M059J (cell line): ENCODE data around the gene HOXB6. TPM values are rescaled to one million over a fixed set of nuclear protein-coding genes. Genes with fewer than 3 reads are reported as not detected.

ENCODE experiments used
- DNase-seq: peaks from one replicate; pipeline ENCODE4 v3.0.0-alpha.2; 2012; ENCODE audit warnings: low read depth
- total RNA-seq: library from RNA; depleted of rRNA; stranded (reverse); fragments of >200 nt; shearing (Covaris generic); gene quantifications from 2 replicates; pipeline ENCODE4 v1.2.3, GENCODE V29; 2014

HOXB6 gene
- total RNA-seq, 1 experiment from 2014 or later = 9.4 TPM

DNA sequence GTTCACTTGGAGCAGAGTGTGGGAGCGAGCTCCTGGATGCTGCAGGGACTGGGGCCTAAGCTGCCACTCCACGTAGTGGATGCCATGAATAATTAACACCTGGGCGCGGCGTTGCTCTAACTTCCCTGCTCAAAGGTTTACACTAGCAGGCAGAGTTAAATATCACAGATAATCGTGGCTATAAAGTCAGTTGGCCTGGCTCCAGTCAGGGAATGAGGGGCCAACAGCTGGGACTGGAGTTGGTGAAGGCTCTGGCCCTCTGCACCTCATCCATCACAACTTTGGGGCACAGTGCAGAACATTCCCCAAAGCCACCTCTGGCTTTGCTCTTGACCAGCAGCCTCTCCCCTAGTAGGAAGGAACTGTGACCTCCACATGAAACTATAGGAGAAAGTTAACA lies 37.6 kb downstream of the HOXB6 start:
- DNase-seq = no peak

DNA sequence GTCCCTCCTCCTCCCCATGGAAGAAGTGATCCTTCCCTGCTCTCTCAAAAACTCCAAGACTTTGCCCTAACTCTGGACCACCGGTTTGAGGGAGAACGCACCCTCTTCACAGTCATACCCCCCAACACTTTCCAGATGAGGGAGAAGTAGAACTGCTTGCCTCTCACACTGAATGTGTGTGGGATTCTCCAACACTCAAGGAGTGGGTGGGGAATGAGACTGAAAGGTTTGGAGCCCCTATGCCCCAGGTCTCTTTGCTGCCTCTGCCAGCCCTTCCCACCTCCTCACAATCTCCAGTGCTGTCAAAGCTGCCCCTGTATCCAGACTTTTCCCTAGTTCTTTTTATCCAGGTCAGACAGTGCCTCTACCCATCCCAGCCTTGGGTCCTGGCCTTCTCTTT lies 38.1 kb downstream of the HOXB6 start:
- DNase-seq = no peak

DNA sequence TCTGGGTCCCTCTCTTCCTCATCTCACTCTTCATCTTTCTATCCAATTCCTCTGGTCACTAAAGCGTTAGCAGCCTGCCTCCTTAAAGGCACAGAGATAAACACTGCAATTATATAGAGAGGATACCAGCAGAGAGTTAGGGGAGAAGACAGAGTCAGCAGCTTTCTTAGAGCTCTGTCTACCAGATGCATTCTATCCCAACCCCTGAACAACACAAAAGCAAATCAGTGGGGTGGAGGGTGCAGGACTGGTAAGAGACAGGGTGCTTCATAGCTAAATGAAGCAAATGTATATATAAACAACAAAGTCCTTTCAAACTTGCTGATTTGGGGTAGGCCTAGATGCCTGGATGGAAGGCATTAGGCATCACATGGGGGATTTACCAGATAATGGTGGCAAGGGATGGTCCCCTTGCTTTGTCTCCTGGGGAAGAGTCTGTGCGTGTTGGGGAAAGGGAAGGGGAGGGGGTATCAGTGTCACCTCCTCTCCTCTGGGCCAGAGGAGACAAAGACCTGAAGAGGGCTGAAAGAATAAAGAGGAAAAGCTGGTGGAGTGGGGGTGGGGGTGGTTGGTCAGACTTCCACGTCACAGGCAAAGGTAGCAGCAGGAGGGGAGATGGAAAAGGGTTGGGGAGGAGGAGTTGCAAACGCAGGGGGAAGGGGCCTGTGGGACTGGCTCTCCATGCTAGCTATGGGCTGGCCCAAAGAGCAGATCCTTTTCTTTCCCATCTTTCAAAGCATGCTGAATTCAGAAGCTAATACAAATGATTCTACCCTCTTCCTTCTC lies 38.7 kb downstream of the HOXB6 start:
- DNase-seq = no peak

DNA sequence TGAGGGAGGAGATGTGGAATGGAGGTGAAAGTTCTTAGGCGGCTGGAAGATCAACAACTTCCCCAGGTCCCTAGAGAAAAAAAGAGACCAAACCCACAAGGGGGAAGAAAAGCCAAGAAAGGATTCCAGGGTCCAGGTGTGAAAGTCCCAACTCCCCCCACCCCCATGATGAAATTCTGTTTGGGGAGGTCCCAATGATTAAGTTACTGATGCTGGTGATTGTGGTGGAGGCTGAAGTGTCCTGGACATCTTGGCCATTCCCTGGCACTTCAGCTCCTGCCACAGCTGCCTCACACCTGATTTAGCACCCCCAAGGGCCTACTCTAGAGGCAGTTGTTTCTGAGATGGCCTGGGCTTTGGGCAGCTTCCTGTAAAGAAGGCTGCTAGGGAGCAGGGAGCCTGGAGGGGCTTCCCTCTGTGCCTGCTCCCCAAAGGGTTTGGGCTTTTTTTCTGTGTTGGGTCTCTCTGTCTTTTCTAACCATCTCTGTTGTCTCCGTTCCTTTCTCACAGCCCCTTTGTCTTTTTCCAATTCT lies 39.7 kb downstream of the HOXB6 start:
- no peak for DNase-seq

DNA sequence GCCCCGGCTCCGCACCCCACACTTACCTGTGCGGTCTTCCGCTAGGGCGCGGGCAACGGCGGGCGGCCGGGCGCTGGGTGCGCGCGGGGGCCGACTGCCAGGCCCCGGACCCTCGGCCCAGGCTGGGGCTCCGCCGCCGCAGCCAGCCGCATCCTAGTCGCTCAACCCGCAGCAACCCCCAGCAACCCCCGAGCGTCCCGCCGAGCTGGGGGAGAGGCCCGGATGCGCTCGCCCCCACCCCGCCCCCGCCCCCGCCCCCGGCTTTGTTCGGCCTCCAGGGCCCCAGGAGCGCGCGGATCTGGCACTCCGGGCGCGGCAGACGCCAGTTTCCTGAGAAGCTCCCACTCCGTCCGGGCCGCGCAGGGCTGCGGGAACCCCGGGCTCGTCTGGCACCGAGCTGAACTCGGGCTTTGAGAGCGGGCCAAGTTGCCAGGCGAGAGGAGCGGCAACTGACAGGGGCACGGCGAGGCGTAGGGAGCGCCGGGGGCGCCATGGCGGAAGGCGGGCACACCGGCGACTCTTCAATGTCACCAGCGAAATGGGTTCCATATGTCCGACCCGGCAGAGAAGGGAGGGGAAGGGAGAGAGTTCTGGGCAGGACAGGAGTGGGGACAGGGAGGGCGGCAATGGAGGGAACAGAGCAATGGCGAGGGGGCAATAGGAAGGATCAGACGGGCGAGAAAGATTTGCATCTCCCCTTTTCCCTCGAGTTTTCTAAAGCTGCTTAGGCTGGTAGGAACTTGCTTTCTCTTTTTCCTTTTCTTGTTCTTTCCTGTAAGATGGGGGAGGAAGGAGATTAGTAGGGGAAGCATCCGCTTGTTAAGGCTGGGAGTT lies 40.4 kb downstream of the HOXB6 start:
- no peak for DNase-seq

DNA sequence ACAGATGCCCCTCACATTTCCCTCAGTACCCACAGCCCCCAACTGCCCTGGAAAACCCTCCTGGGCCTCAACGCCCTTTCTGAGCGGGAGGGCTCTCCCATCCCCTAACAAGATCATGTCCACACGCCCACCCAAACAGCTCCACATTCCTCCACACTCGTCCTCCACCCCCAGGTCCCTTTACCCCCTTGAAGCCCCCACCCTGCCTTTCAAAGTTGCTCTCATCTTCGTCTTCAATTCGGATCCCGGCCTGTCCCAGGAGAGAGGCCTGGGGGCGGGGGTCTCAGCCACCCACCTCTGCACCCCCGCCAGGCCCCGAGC lies 41.0 kb downstream of the HOXB6 start:
- DNase-seq = no peak

DNA sequence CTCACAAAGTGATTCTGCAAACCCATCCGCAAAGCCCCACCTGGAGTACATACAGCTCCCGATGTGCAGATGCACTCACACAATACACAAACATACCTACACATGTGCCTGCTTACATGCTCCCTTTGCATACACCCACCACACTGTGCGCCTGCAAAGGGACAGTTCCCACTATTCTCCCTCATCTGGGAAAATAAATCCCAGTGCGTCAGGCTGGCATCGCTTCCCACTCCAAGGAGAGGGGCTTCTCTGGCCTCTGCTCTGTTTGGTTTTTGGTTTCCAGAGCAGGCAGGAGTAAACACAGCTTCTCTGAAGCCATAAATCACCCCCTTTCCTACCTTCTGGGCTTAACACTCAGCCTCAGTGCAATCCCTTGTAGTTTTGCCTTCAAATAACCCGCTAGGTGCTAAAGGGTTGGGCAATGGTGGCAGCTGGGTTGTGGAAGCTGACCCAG lies 41.4 kb downstream of the HOXB6 start:
- peak; percentile 66 for DNase-seq

DNA sequence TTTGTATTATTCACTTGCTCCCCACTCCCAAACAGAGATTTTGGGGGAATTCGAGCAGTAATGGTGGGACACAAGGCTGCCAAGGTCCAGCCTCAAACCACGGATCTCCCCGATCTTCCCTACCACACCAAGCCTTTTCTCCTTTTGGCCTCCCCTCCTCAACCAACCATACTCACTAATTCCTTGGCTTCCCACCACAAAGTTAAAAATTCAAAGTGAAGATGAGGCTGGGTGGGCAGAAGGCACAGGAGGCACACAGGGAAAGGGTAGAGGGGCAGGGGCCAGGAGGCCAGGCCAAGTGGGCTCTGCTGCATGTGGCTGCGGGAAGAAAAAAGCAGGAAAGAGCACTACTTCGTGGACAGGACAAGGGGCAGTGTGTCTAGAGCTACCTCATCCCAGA lies 41.9 kb downstream of the HOXB6 start:
- DNase-seq = no peak

DNA sequence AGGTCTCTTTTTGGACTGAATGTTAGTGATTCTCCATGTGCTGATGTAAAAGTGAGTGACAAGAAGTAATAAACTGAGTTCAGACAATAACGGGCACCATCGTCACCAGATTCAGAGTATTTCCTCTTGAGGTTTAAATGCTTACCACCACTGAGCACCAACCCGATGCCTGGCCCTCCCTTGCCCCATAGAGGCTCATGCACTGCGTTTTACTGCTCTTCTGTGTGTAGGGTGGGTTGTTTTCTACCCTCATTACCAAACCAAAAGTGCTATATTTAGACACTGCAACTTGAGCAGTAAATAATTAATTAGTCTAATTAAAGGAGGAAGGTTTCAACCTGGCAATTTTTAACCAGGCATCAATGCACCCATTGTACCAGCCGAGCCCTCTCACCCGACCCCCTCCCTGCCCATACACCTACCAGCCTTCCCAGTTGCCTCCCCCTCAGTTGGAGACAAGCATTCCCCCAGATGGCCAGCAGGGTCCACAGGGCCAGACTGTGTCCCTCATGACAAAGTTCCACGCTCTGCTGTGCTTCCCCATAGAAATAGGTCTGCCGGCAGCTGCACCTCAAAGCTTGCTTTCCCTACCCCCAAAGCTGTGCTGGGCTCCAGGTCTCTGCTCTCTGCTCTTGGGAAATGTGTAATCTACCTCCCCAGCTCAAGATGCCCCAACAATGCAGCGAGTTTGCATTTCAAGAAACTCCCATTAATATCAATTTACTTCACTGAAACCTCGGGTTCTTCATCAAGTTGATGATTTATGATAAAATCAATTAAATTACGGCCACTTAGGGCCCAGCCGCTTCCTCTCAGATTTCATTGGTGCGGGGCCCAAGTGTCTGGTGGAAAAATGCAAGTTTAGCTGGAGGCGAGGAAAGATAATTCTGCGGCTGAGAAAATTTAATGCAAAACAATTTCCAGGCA lies 42.6 kb downstream of the HOXB6 start:
- DNase-seq = no peak

DNA sequence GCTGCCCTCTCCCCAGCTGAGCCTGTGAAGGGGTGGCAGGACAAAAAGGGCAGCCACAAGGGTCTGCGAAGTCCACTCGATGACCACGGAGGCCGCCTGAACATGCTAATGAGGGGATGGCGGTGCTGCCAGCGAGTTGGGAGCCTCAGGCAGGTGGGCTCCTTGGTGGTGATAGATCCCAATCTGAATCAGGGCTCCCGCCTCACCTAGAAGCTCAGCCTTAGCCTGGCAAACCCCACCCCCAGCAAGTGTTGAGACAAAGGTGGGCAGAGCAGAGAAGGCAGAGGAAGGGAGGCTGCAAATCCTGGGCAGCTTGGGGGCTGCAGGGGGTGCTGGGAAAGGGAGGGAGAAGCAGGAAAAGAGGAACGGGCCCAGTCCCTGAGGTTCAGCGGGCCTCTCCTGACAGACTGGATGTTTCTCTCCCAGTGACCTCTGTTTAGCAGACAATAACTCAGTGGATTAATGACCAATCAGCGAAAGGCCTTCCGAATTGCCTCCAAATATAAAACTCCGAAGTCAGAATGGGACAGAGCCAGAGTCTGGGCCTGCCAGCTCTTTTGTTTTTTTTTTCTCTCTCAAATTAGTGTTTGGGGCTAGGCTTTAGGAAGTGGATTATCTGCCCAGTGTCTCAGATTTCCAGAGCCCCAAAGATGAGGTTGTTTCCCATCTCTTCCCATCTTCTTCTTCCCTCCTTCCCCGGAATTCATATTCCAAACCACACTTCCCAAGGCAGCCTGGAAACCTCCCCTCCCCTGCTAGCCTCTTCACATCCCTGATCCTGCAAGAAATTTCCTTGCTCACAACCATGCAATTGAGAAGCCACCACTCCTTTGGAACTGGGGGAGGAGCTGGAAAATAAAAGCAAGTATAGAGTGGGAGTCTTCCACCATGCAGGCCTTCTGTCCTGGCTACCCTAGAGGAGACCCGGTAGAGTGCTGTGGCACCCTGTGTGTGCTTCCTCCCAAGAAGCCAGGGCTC lies 44.7 kb downstream of the HOXB6 start:
- no peak for DNase-seq

DNA sequence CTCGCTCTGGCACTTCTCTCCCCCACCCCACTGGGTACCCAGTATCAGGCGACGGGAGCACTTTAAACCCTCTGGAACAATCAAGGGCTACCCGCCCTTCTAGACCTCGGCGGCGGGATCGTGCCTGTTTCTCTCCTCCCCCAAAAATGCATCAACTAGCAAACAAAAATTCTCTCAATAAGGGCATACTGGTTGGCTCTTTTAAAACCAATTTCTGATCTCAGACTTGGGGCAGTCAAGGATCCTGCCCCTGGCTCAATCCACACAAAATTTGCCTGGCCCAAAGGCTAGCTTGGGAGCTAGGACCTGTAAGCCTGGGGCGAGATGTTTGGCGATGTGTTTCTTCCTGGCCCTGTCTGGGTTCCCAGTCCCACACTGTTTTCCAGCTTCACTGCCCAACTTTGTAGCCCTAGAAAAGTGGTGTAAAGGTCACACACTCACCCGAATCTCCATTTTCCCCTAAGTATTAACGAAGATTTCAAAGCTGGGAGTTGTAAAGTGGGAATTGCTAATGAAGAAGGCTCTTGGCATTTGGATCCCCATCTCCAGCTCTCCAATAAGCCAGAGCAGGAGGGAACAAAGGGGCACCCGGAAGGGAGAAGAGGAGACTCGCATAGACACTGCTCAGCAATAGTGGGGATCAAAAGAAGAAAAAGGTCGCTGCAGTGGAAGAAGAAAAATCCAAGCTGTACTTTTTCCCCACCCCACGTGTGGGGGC lies 45.5 kb downstream of the HOXB6 start:
- no peak for DNase-seq

DNA sequence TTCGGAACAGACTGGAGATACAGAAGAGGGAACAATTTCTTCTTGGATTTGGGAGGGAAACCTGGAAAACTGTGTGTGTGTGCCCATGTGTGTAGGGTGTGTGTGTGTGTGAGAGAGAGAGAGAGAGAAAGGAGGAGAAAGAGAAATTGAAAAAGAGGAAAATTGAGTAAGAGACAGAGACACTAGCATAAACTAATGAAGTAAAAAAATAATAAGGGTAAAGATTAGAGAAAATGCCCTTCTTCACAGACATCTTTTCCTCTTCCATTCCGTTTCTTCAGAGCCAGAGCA lies 46.0 kb downstream of the HOXB6 start:
- no peak for DNase-seq

DNA sequence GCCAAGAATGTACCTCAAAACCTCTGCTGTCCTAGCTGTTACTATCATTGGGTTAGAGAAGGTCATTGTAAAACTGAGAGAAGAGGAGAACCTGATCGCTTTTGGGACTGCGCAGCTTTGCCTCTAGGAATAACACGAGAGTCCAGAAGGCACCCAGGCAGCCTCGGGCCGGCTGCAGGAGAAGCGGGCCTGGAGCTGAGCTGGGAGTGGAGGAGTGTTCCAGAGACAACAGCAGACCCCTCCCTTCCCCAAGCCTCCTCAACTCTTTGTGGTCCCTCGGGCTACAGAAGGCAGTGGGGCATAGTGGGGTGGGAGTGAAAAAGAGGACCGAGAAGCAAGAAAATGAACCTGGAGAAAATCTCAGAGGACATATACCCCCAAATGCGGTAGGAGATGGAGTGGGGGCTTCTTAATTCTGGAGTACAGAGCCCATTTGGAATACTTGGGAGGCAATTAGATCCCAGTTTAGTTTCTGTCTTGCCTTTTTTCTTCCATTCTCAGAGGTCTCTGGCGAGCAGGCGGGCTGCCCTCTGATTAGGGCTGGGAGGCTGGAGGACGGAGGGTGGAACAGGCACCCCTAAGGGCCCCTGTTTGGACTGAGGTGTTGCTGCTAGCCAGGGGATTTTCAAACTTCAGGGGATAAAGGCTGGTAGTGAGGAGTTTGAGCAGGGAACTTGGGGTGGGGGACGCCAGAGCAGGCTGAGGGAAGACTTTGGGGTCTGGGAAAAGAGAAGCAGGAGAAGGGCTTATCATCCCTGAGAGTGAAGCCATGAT lies 46.5 kb downstream of the HOXB6 start:
- DNase-seq = no peak

DNA sequence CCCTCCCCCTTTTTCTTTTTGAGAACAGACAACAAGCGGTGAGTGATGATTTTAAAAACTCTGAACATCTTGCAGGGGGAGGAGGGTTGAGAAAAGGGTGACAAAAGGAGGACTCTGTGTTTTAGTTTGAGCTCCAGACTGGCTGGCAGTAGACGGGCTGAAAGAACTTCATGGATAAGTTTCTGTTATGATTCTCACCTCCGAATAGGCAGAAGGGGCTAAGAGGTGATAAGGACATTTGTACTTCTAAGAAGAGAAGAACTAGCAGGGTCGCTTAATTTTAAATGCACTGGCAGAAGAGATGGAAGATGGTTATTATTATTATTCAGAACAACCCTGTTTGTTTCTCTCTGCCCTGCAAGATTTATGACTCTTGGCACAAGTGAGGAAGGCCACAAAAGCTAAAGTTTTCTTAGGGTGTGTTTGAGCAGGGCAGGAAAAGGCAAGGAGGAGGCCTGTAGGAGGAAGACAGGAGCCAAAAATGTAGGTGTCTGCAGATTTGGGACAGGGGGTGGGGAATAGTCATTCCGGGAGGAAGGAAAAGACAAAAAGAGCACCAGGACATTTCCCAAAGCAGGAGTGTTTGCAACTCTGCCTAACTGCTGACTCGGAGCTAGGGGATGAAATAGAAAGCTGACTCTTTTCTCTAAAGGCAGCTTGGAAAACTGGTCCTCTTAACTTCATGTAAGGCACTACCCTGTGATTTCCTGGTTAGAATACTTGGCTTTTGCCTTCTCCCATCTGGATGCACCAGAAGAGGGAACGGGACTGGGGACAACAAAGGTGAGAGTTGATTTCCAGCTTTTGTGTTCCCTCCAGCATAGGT lies 48.0 kb downstream of the HOXB6 start:
- DNase-seq = peak; percentile 70

DNA sequence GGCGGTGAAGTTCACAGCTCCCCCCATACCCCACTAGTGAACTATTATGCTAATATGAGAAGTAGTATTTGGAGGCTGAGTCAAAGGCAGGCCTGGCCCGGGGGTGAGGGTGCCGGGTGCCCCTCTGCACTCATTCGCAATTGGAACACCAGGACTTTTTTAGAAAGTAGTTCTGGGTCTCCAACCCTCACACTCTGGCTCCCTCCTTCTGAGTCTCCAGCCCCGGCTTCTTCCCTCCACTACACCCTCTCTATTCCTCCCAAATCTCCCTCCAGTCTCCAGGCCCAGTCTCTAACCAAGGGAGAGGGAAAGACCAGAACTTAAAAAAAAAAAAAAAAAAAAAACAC lies 48.6 kb downstream of the HOXB6 start:
- no peak for DNase-seq

DNA sequence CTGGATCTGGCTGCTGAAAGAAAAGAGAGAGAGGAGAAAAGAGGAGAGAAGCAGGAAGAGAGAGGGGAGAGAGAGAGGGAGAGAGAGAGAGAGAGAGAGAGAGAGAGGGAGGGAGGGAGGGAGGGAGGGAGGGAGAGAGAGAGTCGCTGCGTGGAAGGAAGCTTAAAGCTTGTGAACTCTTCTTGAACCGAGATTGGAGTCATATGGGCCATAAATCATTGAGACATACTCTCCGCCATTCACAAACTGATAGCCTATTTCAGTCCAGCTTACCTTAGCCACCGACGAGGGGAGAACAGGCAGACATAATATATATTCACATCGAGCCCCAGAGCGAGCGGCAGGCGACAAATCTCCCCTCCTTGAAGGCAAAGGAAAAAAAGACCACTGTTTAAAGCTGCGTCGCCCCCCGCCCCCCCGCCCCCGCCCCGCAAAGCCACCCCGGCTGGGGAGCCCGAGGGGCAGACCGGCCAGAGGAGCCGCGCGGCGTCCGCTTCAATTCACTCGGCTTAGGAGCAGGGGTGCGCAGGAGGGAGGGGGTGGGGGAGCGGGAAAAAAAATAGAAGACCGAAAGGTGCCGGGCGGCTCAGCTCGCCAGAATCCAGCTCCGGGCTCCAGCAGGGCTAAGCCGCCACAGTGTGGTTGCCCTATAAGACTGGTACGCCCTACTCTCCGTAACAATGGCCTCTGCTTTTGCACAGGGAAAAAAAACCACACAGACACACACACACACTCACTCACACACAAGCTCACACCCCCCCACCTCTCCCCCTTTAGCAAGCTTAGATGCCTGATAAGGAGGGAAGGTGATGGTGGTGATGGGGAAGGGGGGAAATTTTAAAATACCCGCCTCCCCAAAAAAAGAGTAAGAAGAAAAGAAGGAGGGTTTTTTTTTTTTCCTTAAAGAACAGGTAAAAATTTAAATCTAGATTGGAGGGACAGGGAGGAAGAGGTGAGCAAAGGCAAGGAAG lies 49.2 kb downstream of the HOXB6 start:
- peak; percentile 96 for DNase-seq
